Measurements from ENCODE around the gene HPN. TPM values are rescaled to one million over a fixed set of nuclear protein-coding genes. Genes with fewer than 3 reads are reported as not detected.

HPN gene
- total and polyA plus RNA-seq, 2 of the 13 experiments (the other 11 are each of a cell fraction or from before 2014, with no cell fraction given) = 46.7 to 261 TPM

GRCh38 chr19:35085947-35086346 is 44.4 kb downstream of the HPN start (continued):
- TF ChIP-seq KIAA2018 (CRISPR knock-in tag; IDR thresholded peaks at IDR 0.05; ENCODE audit: borderline replicate concordance) = no peak
- no peak for TF ChIP-seq CSRNP1 (CRISPR knock-in tag; IDR thresholded peaks at IDR 0.05)
- TF ChIP-seq CCAR2 (optimal IDR thresholded peaks at IDR 0.05; ENCODE audit: low read depth, low read length) = no peak
- TF ChIP-seq LCORL (IDR thresholded peaks at IDR 0.05) = no peak
- no peak for TF ChIP-seq LCORL (CRISPR knock-in tag; IDR thresholded peaks at IDR 0.05)
- no peak for TF ChIP-seq ZNF782 (CRISPR knock-in tag; IDR thresholded peaks at IDR 0.05; ENCODE audit: borderline replicate concordance)
- no peak for TF ChIP-seq MAX (IDR thresholded peaks at IDR 0.05)
- no peak for TF ChIP-seq ISL2 (CRISPR knock-in tag; IDR thresholded peaks at IDR 0.05)
- TF ChIP-seq NFRKB (IDR thresholded peaks at IDR 0.05) = no peak
- TF ChIP-seq HNF4G (IDR thresholded peaks at IDR 0.05; ENCODE audit: borderline replicate concordance, low read depth, low read length) = no peak
- no peak for TF ChIP-seq HNF4G (CRISPR knock-in tag; IDR thresholded peaks at IDR 0.05; ENCODE audit: borderline replicate concordance, low read depth)
- TF ChIP-seq EHMT2 (IDR thresholded peaks at IDR 0.05; ENCODE audit: borderline replicate concordance, low read depth, low read length) = no peak
- TF ChIP-seq POLR2AphosphoS5 (IDR thresholded peaks at IDR 0.05; ENCODE audit: low read depth, low read length) = no peak
